Stimulated activated CD8-positive, alpha-beta memory T cell treated with anti-CD3 and anti-CD28 coated beads, Interleukin-4, amount 100 ng/mL, for 4 hours (primary cell): ENCODE measurements around the gene NT5M.
"Not testable (repeated sequence)": the region's sequence is repeated elsewhere in the genome, so short reads cannot be mapped to it uniquely, and the experiment has no call there.

ENCODE experiments used
- DNase-seq, 2 donors: peaks; one replicate each; pipeline ENCODE4 v3.0.0-alpha.2; 2020; ENCODE audit warnings: low read depth in 2 of 2, low spot score in 1 of 2

NT5M gene

GRCh38 chr17:17370711-17371110, 67.5 kb downstream of the NT5M start:
- DNase-seq, result no peak

- no peak for DNase-seq
Measured at GRCh38 chr17:17372856-17373520, 69.8 kb downstream of the NT5M start.

- DNase-seq, result no peak
Measured at GRCh38 chr17:17375841-17376240, 72.7 kb downstream of the NT5M start.

- no peak for DNase-seq
Measured at GRCh38 chr17:17376362-17376761, 73.2 kb downstream of the NT5M start.

- DNase-seq, result no peak
Measured at GRCh38 chr17:17377071-17377967, 74.1 kb downstream of the NT5M start.

- no peak for DNase-seq
Measured at GRCh38 chr17:17379197-17379991, 76.2 kb downstream of the NT5M start.

GRCh38 chr17:17380145-17380925, 77.2 kb downstream of the NT5M start:
- DNase-seq, result no peak

GRCh38 chr17:17381446-17382064, 78.4 kb downstream of the NT5M start:
- DNase-seq, result no peak

GRCh38 chr17:17382065-17382459, 78.9 kb downstream of the NT5M start:
- no peak for DNase-seq

- no peak for DNase-seq
Measured at GRCh38 chr17:17382971-17383370, 79.8 kb downstream of the NT5M start.

GRCh38 chr17:17383431-17384290, 80.5 kb downstream of the NT5M start:
- not testable (repeated sequence) for DNase-seq

GRCh38 chr17:17384291-17384615, 81.1 kb downstream of the NT5M start:
- no peak for DNase-seq

GRCh38 chr17:17384961-17385360, 81.8 kb downstream of the NT5M start:
- DNase-seq, result no peak

GRCh38 chr17:17385491-17385890, 82.3 kb downstream of the NT5M start:
- no peak for DNase-seq

GRCh38 chr17:17386094-17386800, 83.1 kb downstream of the NT5M start:
- no peak for DNase-seq

- DNase-seq, result no peak
Measured at GRCh38 chr17:17387017-17387497, 83.9 kb downstream of the NT5M start.

- DNase-seq, result no peak
Measured at GRCh38 chr17:17387498-17388362, 84.6 kb downstream of the NT5M start.
